ENCODE measurements around the gene ACR. TPM values are rescaled to one million over a fixed set of nuclear protein-coding genes. Genes with fewer than 3 reads are reported as not detected.

Gene ACR
- total RNA-seq, 2 donors from 2014 or later, result 13.1 TPM; not detected in 1

DNA sequence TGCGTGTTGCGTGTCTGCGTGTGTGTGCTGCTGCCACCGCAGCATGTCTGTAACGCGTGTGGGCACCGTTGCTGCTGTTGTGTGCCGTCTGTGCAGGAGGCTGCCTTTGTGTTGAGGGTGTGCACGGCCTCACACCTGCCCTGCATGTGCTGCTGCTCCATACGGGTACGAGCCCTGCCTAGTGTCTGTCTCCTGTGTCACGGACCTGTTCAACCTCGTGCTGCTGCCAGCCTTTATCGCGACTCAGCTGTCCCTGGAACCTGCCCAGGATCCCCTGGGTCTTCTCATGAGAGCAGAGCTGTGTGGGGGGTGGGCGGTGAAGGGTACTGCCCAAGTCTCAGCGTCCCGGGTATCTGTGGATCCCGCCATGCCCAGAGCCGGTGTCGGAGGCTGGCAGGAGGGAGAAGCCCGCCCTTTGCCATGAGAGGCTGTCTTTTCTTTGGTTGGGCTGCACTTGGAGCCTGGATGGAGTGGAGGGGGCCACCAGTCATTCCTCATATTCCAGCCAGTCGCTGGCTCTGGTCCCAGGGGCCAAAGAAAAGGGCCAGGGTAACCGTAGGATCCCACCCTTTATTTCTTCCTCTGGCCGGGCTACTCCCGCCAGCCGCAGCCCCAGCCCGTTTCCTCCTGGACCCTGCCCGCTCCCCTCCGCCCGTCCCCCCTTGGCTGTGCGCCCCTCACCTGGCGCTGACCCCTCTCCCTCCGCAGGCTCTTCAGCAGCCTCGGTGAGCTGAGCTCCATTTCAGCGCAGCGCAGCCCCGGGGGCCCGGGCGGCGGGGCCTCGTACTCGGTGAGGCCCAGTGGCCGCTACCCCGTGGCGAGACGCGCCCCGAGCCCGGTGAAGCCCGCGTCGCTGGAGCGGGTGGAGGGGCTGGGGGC is 7.8 kb upstream of the ACR start:
- WGBS, result 73% methylated on average over 40 of the region's 54 CpGs
- TF ChIP-seq POLR2A (IDR thresholded peaks at IDR 0.05), result no peak
- TF ChIP-seq, protein P1, sequence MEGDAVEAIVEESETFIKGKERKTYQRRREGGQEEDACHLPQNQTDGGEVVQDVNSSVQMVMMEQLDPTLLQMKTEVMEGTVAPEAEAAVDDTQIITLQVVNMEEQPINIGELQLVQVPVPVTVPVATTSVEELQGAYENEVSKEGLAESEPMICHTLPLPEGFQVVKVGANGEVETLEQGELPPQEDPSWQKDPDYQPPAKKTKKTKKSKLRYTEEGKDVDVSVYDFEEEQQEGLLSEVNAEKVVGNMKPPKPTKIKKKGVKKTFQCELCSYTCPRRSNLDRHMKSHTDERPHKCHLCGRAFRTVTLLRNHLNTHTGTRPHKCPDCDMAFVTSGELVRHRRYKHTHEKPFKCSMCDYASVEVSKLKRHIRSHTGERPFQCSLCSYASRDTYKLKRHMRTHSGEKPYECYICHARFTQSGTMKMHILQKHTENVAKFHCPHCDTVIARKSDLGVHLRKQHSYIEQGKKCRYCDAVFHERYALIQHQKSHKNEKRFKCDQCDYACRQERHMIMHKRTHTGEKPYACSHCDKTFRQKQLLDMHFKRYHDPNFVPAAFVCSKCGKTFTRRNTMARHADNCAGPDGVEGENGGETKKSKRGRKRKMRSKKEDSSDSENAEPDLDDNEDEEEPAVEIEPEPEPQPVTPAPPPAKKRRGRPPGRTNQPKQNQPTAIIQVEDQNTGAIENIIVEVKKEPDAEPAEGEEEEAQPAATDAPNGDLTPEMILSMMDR (IDR thresholded peaks at IDR 0.05), result no peak
- TF ChIP-seq POLR2AphosphoS5 (IDR thresholded peaks at IDR 0.05), result no peak
- DNase-seq (ENCODE audit: low spot score), result no peak
- H3K36me3 ChIP-seq, result no peaks in the 10 kb centered on the region
- no peak overlapping the region for H3K27ac ChIP-seq
- H3K27me3 ChIP-seq (replicated peaks; ENCODE audit: insufficient read depth), result no peaks in the 10 kb centered on the region
- H3K4me1 ChIP-seq (replicated peaks), result no peaks in the 10 kb centered on the region
- no peaks in the 10 kb centered on the region for H3K9me3 ChIP-seq
- H3K4me3 ChIP-seq, result no peak overlapping the region
- intact Hi-C loops (cut with DNase I), result no loop called here

- Histone ChIP-seq H3K36me3 (no peaks in the 10 kb centered on the region), H3K4me3 (no peak overlapping the region), H3K9me3 (no peaks in the 10 kb centered on the region), H3K27me3 (replicated peaks; ENCODE audit: insufficient read depth) (no peaks in the 10 kb centered on the region), H3K4me1 (replicated peaks) (no peaks in the 10 kb centered on the region), H3K27ac (no peak overlapping the region)
- intact Hi-C loops (cut with DNase I), result no loop called here
- DNase-seq (ENCODE audit: low spot score), result no peak
- 63% methylated on average over 46 of the region's 76 CpGs for WGBS
- TF ChIP-seq POLR2A (IDR thresholded peaks at IDR 0.05), result no peak
- TF ChIP-seq, protein P1 (IDR thresholded peaks at IDR 0.05), result no peak
- TF ChIP-seq POLR2AphosphoS5 (IDR thresholded peaks at IDR 0.05), result no peak
Observed at GRCh38 chr22:50730941-50731661, 6.9 kb upstream of the ACR start.

GRCh38 chr22:50731811-50732624 is 6.0 kb upstream of the ACR start:
- no peak overlapping the region for H3K27ac ChIP-seq
- no peaks in the 10 kb centered on the region for H3K9me3 ChIP-seq
- TF ChIP-seq, protein P1 (IDR thresholded peaks at IDR 0.05), result peak in 3 of 4 experiments; percentile 61 to 79 (median 70)
- no peak for TF ChIP-seq POLR2A (IDR thresholded peaks at IDR 0.05)
- no peaks in the 10 kb centered on the region for H3K27me3 ChIP-seq (replicated peaks; ENCODE audit: insufficient read depth)
- no peaks in the 10 kb centered on the region for H3K4me1 ChIP-seq (replicated peaks)
- H3K36me3 ChIP-seq, result no peaks in the 10 kb centered on the region
- no peak overlapping the region for H3K4me3 ChIP-seq
- WGBS, result 53% methylated on average over 22 of the region's 32 CpGs
- DNase-seq (ENCODE audit: low spot score), result no peak
- intact Hi-C loops (cut with DNase I), result no loop called here

GRCh38 chr22:50732681-50733080 is 5.3 kb upstream of the ACR start:
- Histone ChIP-seq H3K4me1 (replicated peaks) (no peaks in the 10 kb centered on the region), H3K27ac (no peak overlapping the region), H3K27me3 (replicated peaks; ENCODE audit: insufficient read depth) (no peaks in the 10 kb centered on the region), H3K4me3 (no peak overlapping the region), H3K9me3 (no peaks in the 10 kb centered on the region), H3K36me3 (no peaks in the 10 kb centered on the region)
- DNase-seq (ENCODE audit: low spot score), result no peak
- intact Hi-C loops (cut with DNase I), result no loop called here
- TF ChIP-seq POLR2A (IDR thresholded peaks at IDR 0.05) (no peak), POLR2AphosphoS5 (IDR thresholded peaks at IDR 0.05) (no peak)
- TF ChIP-seq, protein P1 (IDR thresholded peaks at IDR 0.05), result no peak
- 81% methylated on average over 12 of the region's 12 CpGs for whole genome bisulfite sequencing
